Prostate gland (tissue), 2 donors: ENCODE measurements around the gene RHOBTB1.

Experiments
- CTCF ChIP-seq, 4 experiments: fragments of 200-600 bp in 2 of 4; fragments of 450-650 bp in 2 of 4; sonication (generic) in 2 of 4; IDR thresholded peaks; 1 replicate in 3 of 4; 2 replicates in 1 of 4; pipeline ENCODE4 v1.5.1; 2016 to 2019; ENCODE audit warnings: antibody characterized with exemption in 4 of 4, mild to moderate bottlenecking in 2 of 4, moderate library complexity in 2 of 4
- POLR2A ChIP-seq: fragments of 450-650 bp; IDR thresholded peaks from one replicate; pipeline ENCODE4 v1.6.1; 2016; ENCODE audit warnings: antibody characterized with exemption, mild to moderate bottlenecking
- POLR2AphosphoS5 ChIP-seq: sonication (generic); formaldehyde crosslinking; IDR thresholded peaks from one replicate; pipeline ENCODE4 v1.6.1; 2017; ENCODE audit warnings: antibody characterized with exemption

- no peak for TF ChIP-seq POLR2A
- no peak for TF ChIP-seq CTCF (IDR thresholded peaks at IDR 0.05)
- no peak for TF ChIP-seq POLR2AphosphoS5
Measured at GRCh38 chr10:60894786-60895185, 49.2 kb downstream of the RHOBTB1 start.
